ENCODE data around the gene XAF1. TPM values are rescaled to one million over a fixed set of nuclear protein-coding genes. Genes with fewer than 3 reads are reported as not detected.
"Not testable (repeated sequence)": the region's sequence is repeated elsewhere in the genome, so short reads cannot be mapped to it uniquely, and the experiment has no call there.

XAF1 gene
- total RNA-seq, 4 donors from 2014 or later: 6.1 to 15.7 (median 9.8) TPM

- TF ChIP-seq POLR2A (IDR thresholded peaks at IDR 0.05) (no peak), CTCF (IDR thresholded peaks at IDR 0.05 in 4 of 5, conservative IDR thresholded peaks at IDR 0.05 in 1 of 5) (no peak)
- DNase-seq (no peak), ATAC-seq (no peak)
- H3K9me3 ChIP-seq: no peaks in the 10 kb centered on the region
- peaks cover 0 to 4% (median 0%) of the 10 kb centered on the region in 3 donors for H3K27me3 ChIP-seq
- intact Hi-C loops (cut with DNase I; ENCODE audit: low total_unique reads) (no loop called here), in situ Hi-C loops (cut with MboI; ENCODE audit: low sequenced_read_pairs in 4 of 4) (no loop called here)
- no peak overlapping the region for H3K4me3 ChIP-seq
- no peaks in the 10 kb centered on the region for H3K36me3 ChIP-seq
- H3K27ac ChIP-seq: no peak overlapping the region
- no peaks in the 10 kb centered on the region for H3K4me1 ChIP-seq
These were observed 55.7 kb downstream of the XAF1 start for GRCh38 chr17:6811510-6811909.

GRCh38 chr17:6812295-6812694, 56.4 kb downstream of the XAF1 start:
- no peak for TF ChIP-seq CTCF (IDR thresholded peaks at IDR 0.05 in 4 of 5, conservative IDR thresholded peaks at IDR 0.05 in 1 of 5)
- no peak for TF ChIP-seq POLR2A (IDR thresholded peaks at IDR 0.05)
- Histone ChIP-seq H3K9me3 (no peaks in the 10 kb centered on the region), H3K4me3 (no peak overlapping the region), H3K36me3 (no peaks in the 10 kb centered on the region), H3K27ac (no peak overlapping the region), H3K4me1 (no peaks in the 10 kb centered on the region), H3K27me3 (peaks cover 0 to 4% (median 0%) of the 10 kb centered on the region in 3 donors)
- no peak for DNase-seq
- intact Hi-C loops (cut with DNase I; ENCODE audit: low total_unique reads) (no loop called here), in situ Hi-C loops (cut with MboI; ENCODE audit: low sequenced_read_pairs in 4 of 4) (no loop called here)
- ATAC-seq: no peak

DNA sequence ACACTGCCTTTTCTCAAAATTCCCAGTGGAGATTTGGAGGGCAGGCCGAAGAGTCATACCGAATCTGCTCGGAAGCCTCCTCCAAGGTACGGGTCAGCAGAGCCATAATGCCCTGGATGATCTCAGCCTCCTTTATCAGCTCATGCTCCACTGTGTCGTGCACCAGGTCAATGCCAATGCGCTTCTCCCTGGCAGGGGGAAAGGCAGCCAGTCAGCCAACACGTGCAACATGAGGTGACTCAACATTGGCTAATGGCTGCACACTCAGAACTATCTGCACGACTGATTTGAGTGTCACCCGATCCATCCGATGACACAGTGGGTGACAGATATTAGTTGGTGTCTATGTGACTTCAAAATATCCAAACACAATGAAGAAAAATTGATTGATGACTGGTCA, 59.9 kb downstream of the XAF1 start:
- in situ Hi-C loops (cut with MboI; ENCODE audit: low sequenced_read_pairs in 4 of 4) (no loop called here), intact Hi-C loops (cut with DNase I; ENCODE audit: low total_unique reads) (no loop called here)
- DNase-seq: no peak
- H3K27me3 ChIP-seq: peaks cover 0 to 4% (median 0%) of the 10 kb centered on the region in 3 donors
- H3K4me3 ChIP-seq: no peak overlapping the region
- no peak for ATAC-seq
- H3K4me1 ChIP-seq: no peaks in the 10 kb centered on the region
- TF ChIP-seq CTCF (IDR thresholded peaks at IDR 0.05 in 4 of 5, conservative IDR thresholded peaks at IDR 0.05 in 1 of 5): no peak
- no peak for TF ChIP-seq POLR2A (IDR thresholded peaks at IDR 0.05)
- no peaks in the 10 kb centered on the region for H3K36me3 ChIP-seq
- no peaks in the 10 kb centered on the region for H3K9me3 ChIP-seq
- H3K27ac ChIP-seq: no peak overlapping the region

- H3K27me3 ChIP-seq; DNase-seq; in situ Hi-C loops (cut with MboI; ENCODE audit: low sequenced_read_pairs in 4 of 4); H3K4me1 ChIP-seq; H3K36me3 ChIP-seq; H3K9me3 ChIP-seq; ATAC-seq; H3K27ac ChIP-seq; intact Hi-C loops (cut with DNase I; ENCODE audit: low total_unique reads); H3K4me3 ChIP-seq: not testable (repeated sequence)
These were observed 60.5 kb downstream of the XAF1 start for GRCh38 chr17:6816368-6816767.

GRCh38 chr17:6818938-6819337, 63.1 kb downstream of the XAF1 start:
- peaks cover 0 to 4% (median 0%) of the 10 kb centered on the region in 3 donors for H3K27me3 ChIP-seq
- no peaks in the 10 kb centered on the region for H3K36me3 ChIP-seq
- in situ Hi-C loops (cut with MboI; ENCODE audit: low sequenced_read_pairs in 4 of 4): no loop called here

More at GRCh38 chr17:6818938-6819337, 63.1 kb downstream of the XAF1 start:
- DNase-seq (no peak), ATAC-seq (no peak)
- no peak overlapping the region for H3K27ac ChIP-seq
- no peaks in the 10 kb centered on the region for H3K9me3 ChIP-seq
- intact Hi-C loops (cut with DNase I; ENCODE audit: low total_unique reads): no loop called here
- no peak for TF ChIP-seq CTCF (IDR thresholded peaks at IDR 0.05 in 4 of 5, conservative IDR thresholded peaks at IDR 0.05 in 1 of 5)
- no peak for TF ChIP-seq POLR2A (IDR thresholded peaks at IDR 0.05)
- no peaks in the 10 kb centered on the region for H3K4me1 ChIP-seq
- H3K4me3 ChIP-seq: no peak overlapping the region

All from gastrocnemius medialis (tissue), 4 donors.